GM10248 (cell line): ENCODE results near the gene SFTA2.

Experiments used
- CTCF ChIA-PET: fragments of 300-600 bp; sonication (Branson Sonifier 250); formaldehyde crosslinking; extraction: SDS; loops from one replicate; lab custom pipeline; 2021; ENCODE audit warnings: antibody characterized with exemption; lab: Yijun Ruan, JAX
- POLR2A ChIA-PET: fragments of 350-650 bp; sonication (Branson Sonifier 250); formaldehyde crosslinking; extraction: SDS; loops from one replicate; lab custom pipeline; 2020; ENCODE audit warnings: antibody characterized with exemption; lab: Yijun Ruan, JAX
- DNase-seq: peaks from one replicate; pipeline ENCODE4 v3.0.0; 2012; ENCODE audit errors: extremely low spot score
- TF ChIP-seq, protein P1 (sequence below): IDR thresholded peaks from 2 replicates; pipeline ENCODE4 v1.5.1; 2012; ENCODE audit warnings: mild to moderate bottlenecking, low read depth; ENCODE audit errors: extremely low read depth, missing control alignments, control extremely low read depth

The SFTA2 gene

DNA sequence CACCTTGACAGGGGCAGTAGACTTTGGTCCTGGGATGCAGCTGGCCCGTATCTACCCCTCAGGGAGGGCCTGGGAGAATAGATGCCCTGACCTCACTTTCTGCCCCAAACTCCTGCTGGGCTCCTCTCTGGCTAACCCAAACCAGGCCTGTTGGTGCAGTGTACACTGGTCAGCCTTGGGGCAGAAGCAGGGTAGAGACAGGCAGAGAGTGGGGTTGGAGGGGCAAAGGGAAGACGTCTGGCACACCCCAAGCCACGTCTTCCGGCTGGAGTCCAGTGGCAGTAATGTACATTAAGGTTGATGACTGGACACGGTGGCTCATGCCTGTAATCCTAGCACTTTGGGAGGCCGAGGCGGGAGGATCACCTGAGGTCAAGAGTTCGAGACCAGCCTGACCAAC is 38.3 kb downstream of the SFTA2 start:
- CTCF ChIA-PET = interaction anchor here (0.8 kb wide), 1 partner anchor 194 kb away, joined by 3 read pairs; no protein-coding TSS in a partner anchor
- POLR2A ChIA-PET = no interaction called here
- DNase-seq = no peak
- TF ChIP-seq, protein P1, sequence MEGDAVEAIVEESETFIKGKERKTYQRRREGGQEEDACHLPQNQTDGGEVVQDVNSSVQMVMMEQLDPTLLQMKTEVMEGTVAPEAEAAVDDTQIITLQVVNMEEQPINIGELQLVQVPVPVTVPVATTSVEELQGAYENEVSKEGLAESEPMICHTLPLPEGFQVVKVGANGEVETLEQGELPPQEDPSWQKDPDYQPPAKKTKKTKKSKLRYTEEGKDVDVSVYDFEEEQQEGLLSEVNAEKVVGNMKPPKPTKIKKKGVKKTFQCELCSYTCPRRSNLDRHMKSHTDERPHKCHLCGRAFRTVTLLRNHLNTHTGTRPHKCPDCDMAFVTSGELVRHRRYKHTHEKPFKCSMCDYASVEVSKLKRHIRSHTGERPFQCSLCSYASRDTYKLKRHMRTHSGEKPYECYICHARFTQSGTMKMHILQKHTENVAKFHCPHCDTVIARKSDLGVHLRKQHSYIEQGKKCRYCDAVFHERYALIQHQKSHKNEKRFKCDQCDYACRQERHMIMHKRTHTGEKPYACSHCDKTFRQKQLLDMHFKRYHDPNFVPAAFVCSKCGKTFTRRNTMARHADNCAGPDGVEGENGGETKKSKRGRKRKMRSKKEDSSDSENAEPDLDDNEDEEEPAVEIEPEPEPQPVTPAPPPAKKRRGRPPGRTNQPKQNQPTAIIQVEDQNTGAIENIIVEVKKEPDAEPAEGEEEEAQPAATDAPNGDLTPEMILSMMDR = no peak

DNA sequence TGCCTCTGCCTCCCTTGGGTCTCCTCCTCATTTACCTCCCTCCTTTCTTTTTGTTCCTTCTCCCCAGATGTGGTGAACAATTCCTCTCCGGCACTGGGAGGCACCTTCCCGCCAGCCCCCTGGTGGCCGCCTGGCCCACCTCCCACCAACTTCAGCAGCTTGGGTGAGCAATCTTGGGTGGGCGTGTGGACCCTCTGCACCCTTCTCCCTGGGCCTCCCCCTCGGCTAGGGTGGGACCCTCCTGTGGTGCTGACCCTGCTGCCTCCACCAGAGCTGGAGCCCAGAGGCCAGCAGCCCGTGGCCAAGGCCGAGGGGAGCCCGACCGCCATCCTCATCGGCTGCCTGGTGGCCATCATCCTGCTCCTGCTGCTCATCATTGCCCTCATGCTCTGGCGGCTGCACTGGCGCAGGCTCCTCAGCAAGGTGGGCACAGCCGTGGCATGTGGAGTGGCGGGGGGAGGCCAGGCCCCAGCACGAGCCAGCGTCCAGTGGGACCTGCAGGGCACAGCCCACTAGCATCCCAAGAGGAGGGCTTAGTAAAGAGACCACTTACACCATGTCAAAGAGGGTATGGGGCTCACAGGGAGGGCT is 38.9 kb downstream of the SFTA2 start:
- POLR2A ChIA-PET = no interaction called here
- DNase-seq = no peak
- CTCF ChIA-PET = no interaction called here
- TF ChIP-seq, protein P1 = no peak

- DNase-seq = no peak
- ChIA-PET POLR2A (no interaction called here), CTCF (interaction anchor here (1.3 kb wide), 1 partner anchor 63 kb away, joined by 4 read pairs; no protein-coding TSS in a partner anchor)
- TF ChIP-seq, protein P1 = no peak
Observed at GRCh38 chr6:30891816-30892538, 40.0 kb downstream of the SFTA2 start.

- TF ChIP-seq, protein P1 = no peak
- DNase-seq = no peak
- CTCF ChIA-PET = interaction anchor here (1.3 to 3.5 kb wide), 3 partner anchors 23 to 177 kb away, joined by 3 to 21 read pairs (median 4); partner anchors contain the start of gene VARS2
- POLR2A ChIA-PET = no interaction called here
Observed at GRCh38 chr6:30891450-30891723, 40.6 kb downstream of the SFTA2 start.

GRCh38 chr6:30890646-30891449 is 41.1 kb downstream of the SFTA2 start:
- CTCF ChIA-PET = interaction anchor here (1.3 to 3.5 kb wide), 5 partner anchors 14 to 177 kb away, joined by 3 to 21 read pairs (median 4); partner anchors contain the start of gene VARS2

More at GRCh38 chr6:30890646-30891449, 41.1 kb downstream of the SFTA2 start:
- POLR2A ChIA-PET = no interaction called here
- no peak for DNase-seq
- TF ChIP-seq, protein P1 = no peak
